Osteoblast (primary cell): ENCODE results near the gene VGLL3. TPM values are rescaled to one million over a fixed set of nuclear protein-coding genes. Genes with fewer than 3 reads are reported as not detected.

Experiments
- DNase-seq: peaks from one replicate; pipeline ENCODE4 v3.0.0; 2011; ENCODE audit warnings: low spot score, mixed read lengths; ENCODE audit not compliant: insufficient read length; ENCODE audit errors: missing footprints
- H2AFZ ChIP-seq: 2 replicates; pipeline ENCODE4 v1.6.0; 2011; ENCODE audit warnings: mild to moderate bottlenecking, low read length
- H3K27ac ChIP-seq: 2 replicates; pipeline ENCODE4 v1.5.1; 2011; ENCODE audit warnings: mild to moderate bottlenecking, low read depth, low read length, moderate library complexity
- H3K27me3 ChIP-seq: 2 replicates; pipeline ENCODE4 v1.6.0; 2012; ENCODE audit warnings: mild to moderate bottlenecking, control low read depth, inconsistent platforms, low read length, moderate library complexity; ENCODE audit not compliant: insufficient read depth
- H3K36me3 ChIP-seq: 2 replicates; pipeline ENCODE4 v1.5.1; 2011; ENCODE audit warnings: mild to moderate bottlenecking, low read length, control low read depth, moderate library complexity; ENCODE audit not compliant: insufficient read depth
- H3K4me1 ChIP-seq: 2 replicates; pipeline ENCODE4 v1.5.1; 2011; ENCODE audit warnings: mild to moderate bottlenecking, low read length, control low read depth, moderate library complexity; ENCODE audit not compliant: insufficient read depth
- H3K4me2 ChIP-seq: 2 replicates; pipeline ENCODE4 v1.6.0; 2011; ENCODE audit warnings: mild to moderate bottlenecking, low read length; ENCODE audit not compliant: insufficient read depth
- H3K4me3 ChIP-seq: fragments of 200-600 bp; sonication (generic); 3 replicates; pipeline ENCODE4 v1.5.1; 2012; ENCODE audit warnings: mild to moderate bottlenecking, low read length, inconsistent platforms; ENCODE audit not compliant: insufficient read depth
- H3K79me2 ChIP-seq: 2 replicates; pipeline ENCODE4 v1.6.0; 2012; ENCODE audit warnings: mild to moderate bottlenecking, low read length, control low read depth, inconsistent platforms; ENCODE audit not compliant: insufficient read depth
- H3K9me3 ChIP-seq: 2 replicates; pipeline ENCODE4 v1.5.1; 2011; ENCODE audit warnings: low read depth, low read length, control low read depth
- H4K20me1 ChIP-seq: 2 replicates; pipeline ENCODE4 v1.6.0; 2012; ENCODE audit warnings: mild to moderate bottlenecking, low read length, control low read depth; ENCODE audit not compliant: insufficient read depth
- CTCF ChIP-seq: IDR thresholded peaks from 2 replicates; pipeline ENCODE4 v1.5.1; 2011; ENCODE audit warnings: mild to moderate bottlenecking, low read depth, low read length, moderate library complexity; ENCODE audit errors: extremely low read depth
- total RNA-seq: library from RNA; depleted of rRNA; stranded (reverse); fragments of >200 nt; gene quantifications from 2 replicates; pipeline ENCODE4 v1.2.3, GENCODE V29; 2012

The VGLL3 gene
- total RNA-seq, 1 donor = 242 TPM

GRCh38 chr3:87000940-87001339, 10.0 kb upstream of the VGLL3 start:
- Histone ChIP-seq H3K36me3 (no peaks in the 10 kb centered on the region), H2AFZ (no peak overlapping the region), H3K79me2 (no peaks in the 10 kb centered on the region), H3K4me1 (peaks cover 14% of the 10 kb centered on the region), H3K9me3 (no peaks in the 10 kb centered on the region), H3K4me2 (no peak overlapping the region), H4K20me1 (no peaks in the 10 kb centered on the region), H3K4me3 (no peak overlapping the region), H3K27ac (no peak overlapping the region), H3K27me3 (no peaks in the 10 kb centered on the region)
- TF ChIP-seq CTCF = no peak
- DNase-seq = no peak

DNA sequence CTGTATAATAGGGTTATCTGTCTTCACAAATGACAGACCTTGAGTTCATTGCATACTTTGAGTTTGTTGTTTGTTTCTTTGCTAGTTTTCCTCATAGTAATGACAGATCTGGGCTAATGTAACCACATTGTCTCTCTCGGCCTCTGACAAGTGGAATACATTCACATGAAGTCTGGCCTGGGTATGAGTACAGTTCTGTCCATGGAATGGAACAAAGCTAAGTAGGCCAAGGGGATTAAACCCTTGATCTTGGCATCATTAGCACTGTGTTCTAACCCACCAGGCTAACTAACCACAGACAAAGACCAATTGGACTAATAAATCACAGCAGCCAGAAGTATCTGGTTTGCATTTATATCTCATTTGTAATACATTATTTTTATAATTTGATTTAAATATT, 7.6 kb upstream of the VGLL3 start:
- Histone ChIP-seq H3K27ac (no peak overlapping the region), H3K36me3 (no peaks in the 10 kb centered on the region), H3K4me2 (no peak overlapping the region), H3K4me3 (no peak overlapping the region), H3K27me3 (no peaks in the 10 kb centered on the region), H4K20me1 (no peaks in the 10 kb centered on the region), H3K79me2 (no peaks in the 10 kb centered on the region), H2AFZ (no peak overlapping the region), H3K9me3 (no peaks in the 10 kb centered on the region), H3K4me1 (peaks cover 34% of the 10 kb centered on the region)
- no peak for TF ChIP-seq CTCF
- DNase-seq = no peak

- Histone ChIP-seq H3K4me2 (peak overlapping the region; percentile 51), H4K20me1 (no peaks in the 10 kb centered on the region), H3K27ac (peak overlapping the region; percentile 83), H3K79me2 (no peaks in the 10 kb centered on the region), H2AFZ (peak overlapping the region; percentile 82), H3K9me3 (no peaks in the 10 kb centered on the region), H3K36me3 (no peaks in the 10 kb centered on the region), H3K4me1 (peaks cover 53% of the 10 kb centered on the region), H3K27me3 (no peaks in the 10 kb centered on the region), H3K4me3 (no peak overlapping the region)
- TF ChIP-seq CTCF = no peak
- no peak for DNase-seq
Measured at GRCh38 chr3:86996261-86996955, 5.5 kb upstream of the VGLL3 start.

- H3K27me3 ChIP-seq = no peaks in the 10 kb centered on the region
- no peak overlapping the region for H3K4me3 ChIP-seq
- peak; percentile 74 for DNase-seq
- H3K79me2 ChIP-seq = peaks cover 2% of the 10 kb centered on the region
- TF ChIP-seq CTCF = no peak
- no peak overlapping the region for H2AFZ ChIP-seq
- peaks cover 53% of the 10 kb centered on the region for H3K4me1 ChIP-seq
- H3K9me3 ChIP-seq = no peaks in the 10 kb centered on the region
- H4K20me1 ChIP-seq = no peaks in the 10 kb centered on the region
- peak overlapping the region; percentile 51 for H3K4me2 ChIP-seq
- no peaks in the 10 kb centered on the region for H3K36me3 ChIP-seq
- H3K27ac ChIP-seq = peak overlapping the region; percentile 83
Measured at GRCh38 chr3:86995537-86995936, 4.6 kb upstream of the VGLL3 start.
